COLO829 (cell line): ENCODE measurements around the gene CCDC127.
"Not testable (repeated sequence)": the region's sequence is repeated elsewhere in the genome, so short reads cannot be mapped to it uniquely, and the experiment has no call there.

Source experiments
- DNase-seq: peaks from one replicate; pipeline ENCODE4 v3.0.0; 2012; ENCODE audit warnings: low spot score

CCDC127 gene

DNA sequence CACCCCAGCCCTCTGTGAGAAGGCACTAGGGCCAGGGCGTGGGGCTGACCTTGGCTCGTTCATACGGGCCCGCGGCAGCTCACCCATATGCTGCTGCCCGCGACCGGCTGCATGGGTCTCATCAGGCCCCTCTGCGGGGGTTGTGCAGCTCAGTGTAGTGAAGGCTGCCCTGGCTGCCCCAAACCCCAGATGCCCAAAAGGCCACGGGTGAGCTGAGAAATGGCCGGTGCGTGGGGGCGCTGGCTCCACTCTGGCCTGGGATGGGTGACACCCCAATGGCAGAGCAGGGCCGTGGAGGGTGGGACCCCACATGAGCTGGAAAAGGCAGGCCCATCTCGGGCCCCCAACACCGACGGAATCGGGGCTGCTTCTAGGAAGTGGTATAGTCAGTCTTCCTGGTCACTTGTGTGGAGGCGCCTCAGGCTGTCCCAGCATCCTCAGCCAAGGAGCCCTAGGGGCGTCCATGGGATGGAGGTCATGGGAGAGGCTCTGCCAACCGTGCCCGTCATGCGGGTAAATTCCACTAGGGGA lies 46.1 kb downstream of the CCDC127 start:
- no peak for DNase-seq

- DNase-seq: no peak
Measured at GRCh38 chr5:170971-171800, 46.8 kb downstream of the CCDC127 start.

- DNase-seq: no peak
Measured at GRCh38 chr5:169728-170094, 48.2 kb downstream of the CCDC127 start.

DNA sequence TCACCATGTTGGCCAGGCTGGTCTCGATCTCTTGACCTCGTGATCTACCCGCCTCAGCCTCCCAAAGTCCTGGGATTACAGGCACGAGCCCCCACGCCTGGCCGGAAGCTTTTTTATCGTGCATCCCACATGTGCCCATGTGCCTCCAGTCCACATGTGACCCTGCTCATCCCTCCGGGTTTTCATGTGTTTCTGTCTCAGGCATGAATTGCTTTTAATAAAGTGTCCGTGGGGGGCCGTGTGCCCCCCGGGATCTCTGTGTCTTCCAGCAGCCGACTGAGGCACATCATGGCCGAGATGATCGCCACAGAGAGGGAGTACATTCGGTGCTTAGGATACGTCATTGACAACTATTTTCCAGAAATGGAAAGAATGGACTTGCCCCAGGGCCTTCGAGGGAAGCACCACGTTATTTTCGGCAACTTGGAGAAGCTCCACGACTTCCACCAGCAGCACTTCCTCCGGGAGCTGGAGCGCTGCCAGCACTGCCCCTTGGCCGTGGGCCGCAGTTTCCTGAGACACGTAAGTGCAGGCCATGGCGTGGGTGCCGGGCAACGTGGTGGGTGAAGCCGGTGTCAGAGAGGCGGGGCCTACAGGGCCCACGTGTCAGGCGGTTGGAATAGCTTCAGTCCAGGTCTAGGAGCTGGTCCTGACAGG lies 48.8 kb downstream of the CCDC127 start:
- peak; percentile 42 for DNase-seq

DNA sequence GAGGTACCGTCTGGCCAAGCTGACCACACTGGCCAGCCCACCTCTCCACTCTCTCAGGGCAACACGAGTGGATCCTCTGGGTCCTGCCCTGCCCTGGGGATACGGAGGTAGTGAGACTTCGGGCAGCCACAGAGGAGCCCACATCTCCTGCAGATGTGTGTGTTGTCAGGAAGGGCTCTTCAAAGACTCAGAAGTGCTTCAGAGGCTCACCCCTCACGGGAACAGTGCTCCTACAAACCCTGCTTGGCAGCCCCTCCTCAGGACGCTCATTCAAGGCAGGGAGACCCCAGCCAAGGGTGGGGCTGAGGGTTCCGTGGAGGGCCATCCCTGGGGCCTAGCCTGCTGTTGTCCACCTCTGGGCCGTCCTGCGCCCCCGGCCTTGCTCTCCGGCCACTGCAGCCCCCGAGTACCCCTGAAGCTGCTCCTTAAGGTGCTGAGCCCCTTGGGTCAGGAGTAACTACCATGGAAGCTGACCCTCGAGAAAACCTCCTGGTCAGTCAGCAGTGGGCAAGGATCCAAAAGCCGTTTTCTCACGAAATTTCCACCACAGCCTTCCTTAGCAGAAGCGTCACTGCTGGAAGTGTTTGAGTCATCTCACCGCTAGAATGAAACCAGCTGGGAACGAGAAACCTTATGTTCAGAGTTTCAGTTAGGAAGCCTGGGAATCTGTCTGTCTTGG lies 49.8 kb downstream of the CCDC127 start:
- DNase-seq: no peak

GRCh38 chr5:167511-167910 lies 50.4 kb downstream of the CCDC127 start:
- DNase-seq: no peak

DNA sequence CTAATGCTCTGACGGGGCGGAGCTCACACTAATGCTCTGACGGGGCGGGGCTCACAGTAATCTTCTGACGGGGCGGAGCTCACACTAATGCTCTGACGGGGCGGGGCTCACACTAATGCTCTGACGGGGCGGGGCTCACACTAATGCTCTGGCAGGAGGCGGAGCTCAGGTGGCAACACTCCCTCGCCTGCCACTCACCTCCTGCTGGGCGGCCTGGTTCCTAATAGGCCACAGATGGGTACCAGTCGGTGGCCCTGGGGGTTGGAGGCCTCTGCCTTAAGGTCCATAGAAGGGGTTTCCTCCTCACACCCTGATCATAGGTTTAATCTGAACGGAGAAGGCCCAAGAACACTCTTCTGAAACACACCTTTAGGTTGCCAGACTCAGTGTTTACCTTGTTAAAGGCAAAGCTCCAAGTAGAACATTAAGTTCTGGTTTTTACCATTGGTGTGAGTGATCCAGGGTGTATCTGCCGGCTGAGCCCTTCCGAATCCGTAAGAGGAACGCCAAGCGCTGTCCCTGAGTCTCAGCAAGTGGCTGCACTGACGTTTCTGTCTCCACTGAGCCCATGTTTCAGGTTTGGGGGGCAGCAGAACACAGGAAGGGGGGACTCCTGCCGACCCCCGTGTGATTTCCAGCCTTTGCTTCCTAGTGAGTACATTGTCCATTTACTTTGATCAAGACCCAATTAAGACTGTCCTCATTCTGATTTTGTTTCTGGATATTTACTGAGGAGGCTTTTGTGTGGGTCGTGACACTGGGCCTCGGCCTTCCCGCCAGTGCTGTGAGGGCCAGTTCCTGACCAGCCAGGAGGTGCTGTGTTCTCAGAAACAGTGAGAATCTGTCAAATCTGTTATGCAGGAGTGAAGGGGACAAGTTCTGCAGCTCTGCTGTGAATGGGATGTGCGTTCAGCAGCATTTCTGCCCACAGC lies 51.2 kb downstream of the CCDC127 start:
- no peak for DNase-seq

- not testable (repeated sequence) for DNase-seq
Measured at GRCh38 chr5:164783-165182, 53.2 kb downstream of the CCDC127 start.

- DNase-seq: no peak
Measured at GRCh38 chr5:164244-164643, 53.7 kb downstream of the CCDC127 start.

GRCh38 chr5:163841-164240 lies 54.1 kb downstream of the CCDC127 start:
- no peak for DNase-seq

- DNase-seq: no peak
Measured at GRCh38 chr5:163338-163620, 54.7 kb downstream of the CCDC127 start.

DNA sequence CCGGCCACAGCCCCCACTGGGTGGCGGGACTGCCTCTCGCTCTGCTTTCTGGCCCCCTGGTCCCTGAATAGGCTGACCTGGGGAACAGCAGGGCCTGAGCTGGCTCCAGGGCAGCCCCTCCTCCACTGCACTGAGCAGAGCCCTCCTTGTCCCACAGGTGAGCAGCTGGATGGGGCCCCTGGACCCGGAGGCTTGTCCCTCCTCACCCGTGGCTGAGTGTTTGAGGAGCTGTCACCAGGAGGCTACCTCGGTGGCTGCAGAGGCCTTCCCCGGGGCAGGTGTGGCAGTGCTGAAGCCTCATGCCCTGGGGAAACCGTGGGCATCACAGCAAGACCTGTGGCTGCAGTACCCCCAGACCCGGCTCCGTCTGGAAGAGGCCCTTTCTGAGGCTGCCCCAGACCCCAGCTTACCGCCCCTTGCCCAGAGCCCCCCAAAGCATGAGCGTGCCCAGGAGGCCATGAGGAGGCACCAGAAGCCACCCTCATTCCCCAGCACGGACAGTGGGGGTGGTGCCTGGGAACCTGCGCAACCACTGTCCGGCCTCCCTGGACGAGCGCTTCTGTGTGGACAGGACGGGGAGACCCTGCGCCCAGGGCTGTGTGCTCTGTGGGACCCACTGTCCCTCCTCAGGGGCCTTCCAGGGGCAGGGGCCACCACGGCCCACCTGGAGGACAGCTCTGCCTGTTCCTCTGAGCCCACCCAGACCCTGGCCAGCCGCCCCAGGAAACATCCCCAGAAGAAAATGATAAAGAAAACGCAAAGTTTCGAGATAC lies 55.2 kb downstream of the CCDC127 start:
- DNase-seq: no peak

DNA sequence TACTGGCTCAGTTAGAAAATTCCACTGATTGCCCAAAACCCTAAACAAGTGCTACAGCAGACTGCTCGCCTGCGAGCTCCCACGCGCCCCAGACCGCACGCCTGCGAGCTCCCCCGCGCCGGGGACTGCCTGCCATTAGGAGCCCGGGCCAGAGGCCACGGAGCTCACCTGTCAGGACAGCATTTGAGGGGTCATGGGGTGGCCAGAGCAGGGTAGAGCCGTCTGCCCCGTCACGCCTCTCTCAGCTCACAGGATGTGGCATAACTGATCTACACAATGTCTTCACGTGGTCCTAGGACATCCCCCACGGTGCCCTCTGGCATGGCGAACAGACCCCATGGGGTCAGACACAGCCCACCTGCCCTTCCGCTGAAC lies 55.8 kb downstream of the CCDC127 start:
- DNase-seq: no peak

DNA sequence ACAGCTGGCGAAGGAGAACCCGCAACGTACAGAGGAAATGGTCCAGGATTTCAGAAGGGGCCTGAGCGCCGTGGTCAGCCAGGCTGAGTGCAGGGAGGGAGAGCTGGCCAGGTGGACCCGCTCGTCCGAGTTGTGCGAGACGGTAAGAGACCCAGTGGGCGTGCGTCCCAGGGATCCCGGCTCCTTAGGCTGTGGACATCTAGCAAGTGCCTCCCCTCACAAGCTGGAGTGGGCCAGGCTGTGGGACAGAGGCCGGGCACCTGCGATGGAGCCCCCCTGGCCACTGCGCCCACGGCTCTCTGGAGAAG lies 56.2 kb downstream of the CCDC127 start:
- DNase-seq: no peak

DNA sequence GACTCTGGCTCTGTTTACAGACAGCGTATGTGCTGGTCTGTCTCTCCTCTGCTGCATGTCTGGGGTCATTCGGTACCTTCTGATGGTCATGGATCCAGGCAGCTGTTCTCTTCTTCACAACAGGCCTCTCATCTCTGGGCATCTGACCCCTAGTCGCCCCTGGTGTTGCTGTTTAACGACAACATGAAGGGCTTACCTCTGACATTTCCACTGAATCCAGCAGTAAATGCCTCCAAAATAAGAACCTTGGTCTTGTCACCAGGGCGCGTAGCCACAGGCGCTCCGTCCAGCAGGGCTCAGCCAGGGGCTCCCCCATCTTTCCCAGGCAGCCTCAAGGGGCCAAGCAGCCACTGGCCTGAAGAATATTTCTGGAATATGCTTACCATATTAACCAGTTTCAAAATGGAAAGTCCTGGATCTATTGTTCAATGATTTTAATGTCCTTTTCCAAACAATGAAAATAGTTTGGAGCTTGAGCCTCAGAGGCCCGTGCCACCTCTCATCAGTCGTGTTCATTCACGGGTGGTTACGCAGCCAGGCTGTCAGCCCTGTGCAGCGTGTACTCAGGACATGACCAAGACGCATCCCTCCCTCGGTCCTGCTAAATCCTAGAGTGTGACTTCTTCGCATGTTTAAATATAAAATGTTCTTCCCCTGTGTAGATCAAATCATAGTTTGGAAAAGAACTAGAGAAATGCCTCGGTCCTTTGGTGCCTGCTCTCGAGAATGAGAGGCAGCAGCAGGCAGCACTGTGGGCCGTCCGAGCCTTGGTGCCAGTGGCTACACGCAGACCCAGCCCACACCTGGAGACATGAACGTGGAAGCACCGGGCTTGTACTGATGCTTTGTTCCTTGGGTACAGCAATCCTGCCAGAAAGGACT lies 56.8 kb downstream of the CCDC127 start:
- DNase-seq: no peak

GRCh38 chr5:160173-160510 lies 57.8 kb downstream of the CCDC127 start:
- no peak for DNase-seq

GRCh38 chr5:159448-160172 lies 58.3 kb downstream of the CCDC127 start:
- no peak for DNase-seq

- no peak for DNase-seq
Measured at GRCh38 chr5:158807-159447, 59.0 kb downstream of the CCDC127 start.

GRCh38 chr5:157801-158200 lies 60.2 kb downstream of the CCDC127 start:
- DNase-seq: no peak
